ENCODE results near the gene RNF5.
"Not testable (repeated sequence)": the region's sequence is repeated elsewhere in the genome, so short reads cannot be mapped to it uniquely, and the experiment has no call there.

The RNF5 gene

DNA sequence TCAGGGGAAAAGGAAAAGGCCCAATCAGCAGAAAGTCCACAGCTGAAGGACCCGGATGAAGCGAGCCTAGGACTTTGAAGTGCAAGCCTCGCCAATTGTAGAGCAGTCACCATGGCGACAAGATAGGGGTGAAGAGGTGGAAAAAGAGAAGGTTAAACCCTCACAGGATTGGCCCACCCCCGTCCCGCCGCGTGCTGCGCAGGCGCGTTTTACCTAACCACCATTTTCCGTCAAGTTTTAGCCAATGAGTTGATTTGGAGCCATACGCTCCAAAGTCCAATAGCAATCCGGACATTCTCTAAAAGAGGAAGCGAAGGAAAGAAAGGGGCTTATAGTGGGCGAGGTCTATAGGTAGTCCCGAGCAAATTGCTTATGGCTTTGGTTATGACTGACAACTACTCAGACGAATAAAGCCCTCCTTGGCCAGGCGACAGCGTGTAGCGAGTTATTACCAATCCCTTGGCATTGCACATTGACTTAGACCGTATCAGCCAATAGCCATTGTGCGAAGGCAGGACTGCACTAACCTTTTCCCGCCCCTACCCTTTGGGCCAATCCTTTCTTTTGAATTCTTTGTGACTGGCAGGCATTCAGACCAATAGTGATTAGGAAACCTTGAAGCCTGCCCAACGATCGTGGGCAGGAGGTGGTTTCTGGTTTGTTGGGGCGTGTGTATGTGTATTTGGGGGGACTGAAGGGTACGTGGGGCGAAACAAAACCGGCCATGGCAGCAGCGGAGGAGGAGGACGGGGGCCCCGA lies at the start of gene RNF5:
TSS of gene RNF5 (plus strand) at position 618 of the 759 bp plus-strand sequence. CDS start at position 725, 107 bp downstream.
- peak; percentile 83 to 85 for DNase-seq (ENCODE audit: low read depth in 2 of 2)

DNA sequence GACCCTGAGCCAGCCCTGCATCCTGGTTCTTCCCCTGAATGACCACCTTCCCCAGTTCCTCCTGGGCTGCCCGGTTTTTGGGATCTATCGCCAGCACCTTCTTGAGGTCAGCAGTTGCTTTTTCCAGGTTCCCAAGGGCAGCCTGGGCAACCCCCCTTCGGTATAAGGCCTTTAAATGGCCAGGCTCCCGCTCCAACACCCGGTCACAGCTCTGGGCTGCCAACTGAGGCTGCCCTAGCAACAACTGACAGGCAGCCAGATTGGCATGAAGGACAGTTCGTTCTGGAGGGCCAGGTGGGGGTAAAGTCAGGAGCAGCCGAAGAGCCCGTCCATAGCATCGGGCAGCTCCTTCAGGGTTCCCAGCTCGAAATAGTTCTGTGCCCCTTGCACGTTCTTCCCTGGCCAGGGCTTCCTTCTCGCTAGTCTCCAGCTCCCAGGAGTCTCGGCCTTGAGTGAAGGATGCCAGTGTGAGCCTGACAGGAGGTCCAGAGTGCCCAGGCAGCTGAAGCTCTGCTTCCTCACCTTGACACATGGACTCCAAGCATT lies 49.4 kb upstream of the RNF5 start:
- no peak for DNase-seq (ENCODE audit: low read depth in 2 of 2)

GRCh38 chr6:32129297-32130088 lies 48.7 kb upstream of the RNF5 start:
- DNase-seq (ENCODE audit: low read depth in 2 of 2) = no peak

GRCh38 chr6:32131439-32131948 lies 46.7 kb upstream of the RNF5 start:
- no peak for DNase-seq (ENCODE audit: low read depth in 2 of 2)

GRCh38 chr6:32132110-32132509 lies 46.1 kb upstream of the RNF5 start:
- DNase-seq (ENCODE audit: low read depth in 2 of 2) = no peak

DNA sequence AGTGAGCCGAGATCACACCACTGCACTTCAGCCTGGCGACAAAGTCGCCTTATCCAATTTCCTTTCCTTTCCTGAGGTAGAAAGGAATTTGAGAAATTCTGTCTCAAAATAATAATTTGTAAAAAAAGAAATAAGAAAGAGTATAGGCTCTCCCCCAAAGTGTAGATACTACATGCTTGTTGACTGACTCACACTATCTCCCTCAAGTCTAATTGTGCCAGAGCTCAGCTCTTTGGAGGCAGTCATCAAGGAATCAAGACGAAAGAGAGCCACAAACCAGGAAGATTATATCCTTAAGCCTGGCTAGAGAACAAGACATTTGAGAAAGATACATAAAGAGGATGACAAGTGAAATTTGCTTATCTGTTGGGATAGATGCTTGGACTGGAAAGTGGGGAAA lies 44.4 kb upstream of the RNF5 start:
- no peak for DNase-seq (ENCODE audit: low read depth in 2 of 2)

DNA sequence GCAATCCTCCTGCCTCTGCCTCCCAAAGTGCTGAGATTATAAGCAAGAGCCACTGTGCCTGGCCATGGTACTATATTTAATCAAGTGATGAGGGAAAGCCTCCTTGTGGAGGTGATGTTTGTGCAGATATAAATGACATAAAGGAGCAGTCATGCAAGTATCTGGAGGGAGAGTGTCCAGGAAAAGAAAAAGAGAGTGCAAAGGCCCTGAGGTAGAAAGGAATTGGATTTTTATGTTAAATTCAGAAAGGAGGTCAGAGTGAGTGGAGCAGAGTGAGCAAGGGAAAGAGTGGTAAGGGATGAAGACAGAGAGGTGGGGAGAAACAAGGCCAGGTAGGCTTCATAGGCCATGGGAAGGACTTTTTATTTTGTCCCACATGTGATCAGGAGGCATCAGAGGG lies 40.8 kb upstream of the RNF5 start:
- no peak for DNase-seq (ENCODE audit: low read depth in 2 of 2)

DNA sequence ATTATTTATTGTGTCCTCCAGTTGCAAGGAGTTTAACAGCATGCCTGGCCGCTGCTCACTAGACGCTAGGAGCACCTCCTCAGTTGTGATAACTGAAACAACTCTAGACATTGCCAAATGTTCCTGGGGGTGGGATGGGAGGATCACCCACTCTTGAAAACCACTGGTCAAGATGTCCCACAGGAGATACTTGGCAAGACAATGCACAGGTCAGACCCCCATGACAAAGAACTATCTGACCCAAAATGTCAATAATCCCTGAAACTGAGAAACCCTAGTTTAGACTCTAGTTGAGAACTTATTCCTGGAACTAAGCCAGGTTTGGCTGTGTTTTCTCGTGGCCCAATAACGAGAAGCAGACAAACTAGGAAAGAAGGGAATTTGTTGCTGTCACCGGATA lies 38.6 kb upstream of the RNF5 start:
- no peak for DNase-seq (ENCODE audit: low read depth in 2 of 2)

- no peak for DNase-seq (ENCODE audit: low read depth in 2 of 2)
Observed at GRCh38 chr6:32140420-32141046, 37.7 kb upstream of the RNF5 start.

DNA sequence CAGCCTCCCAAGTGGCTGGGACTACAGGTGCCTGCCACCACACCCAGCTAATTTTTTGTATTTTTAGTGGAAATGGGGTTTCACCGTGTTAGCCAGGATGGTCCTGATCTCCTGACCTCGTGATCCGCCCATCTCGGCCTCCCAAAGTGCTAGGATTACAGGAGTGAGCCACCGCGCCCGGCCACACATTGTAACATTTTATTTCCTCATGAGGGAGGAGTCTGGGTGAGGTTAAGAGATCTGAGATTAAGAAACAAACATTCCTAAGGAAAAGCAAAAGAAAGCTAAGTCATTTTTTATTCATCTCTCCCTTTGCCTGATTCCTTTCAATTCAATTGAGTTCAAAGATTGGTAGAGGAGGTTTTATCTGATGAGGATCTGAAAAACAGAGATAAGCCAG lies 34.0 kb upstream of the RNF5 start:
- DNase-seq (ENCODE audit: low read depth in 2 of 2) = not testable (repeated sequence)

DNA sequence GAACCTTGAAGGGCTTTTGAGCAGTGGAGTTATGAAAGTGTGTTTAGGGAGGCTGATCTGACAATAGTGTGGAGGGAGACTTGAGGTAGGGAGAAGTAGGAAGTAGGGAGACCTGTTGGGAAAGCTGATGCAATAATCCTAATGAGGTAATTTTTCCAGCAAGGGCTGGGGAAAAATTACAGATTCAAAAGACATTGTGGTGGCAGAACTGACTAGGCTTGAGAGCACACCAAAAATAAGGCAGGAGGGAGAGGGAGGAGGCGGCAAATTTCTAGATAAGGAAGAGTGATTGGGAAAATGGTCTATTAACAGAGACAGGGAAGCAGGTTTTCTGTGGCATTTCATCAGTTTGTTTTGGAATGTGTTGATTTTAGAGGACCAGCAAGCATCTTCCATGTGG lies 31.9 kb upstream of the RNF5 start:
- no peak for DNase-seq (ENCODE audit: low read depth in 2 of 2)

- no peak for DNase-seq (ENCODE audit: low read depth in 2 of 2)
Observed at GRCh38 chr6:32146687-32147086, 31.5 kb upstream of the RNF5 start.

GRCh38 chr6:32147401-32148132 lies 30.6 kb upstream of the RNF5 start:
- no peak for DNase-seq (ENCODE audit: low read depth in 2 of 2)

DNA sequence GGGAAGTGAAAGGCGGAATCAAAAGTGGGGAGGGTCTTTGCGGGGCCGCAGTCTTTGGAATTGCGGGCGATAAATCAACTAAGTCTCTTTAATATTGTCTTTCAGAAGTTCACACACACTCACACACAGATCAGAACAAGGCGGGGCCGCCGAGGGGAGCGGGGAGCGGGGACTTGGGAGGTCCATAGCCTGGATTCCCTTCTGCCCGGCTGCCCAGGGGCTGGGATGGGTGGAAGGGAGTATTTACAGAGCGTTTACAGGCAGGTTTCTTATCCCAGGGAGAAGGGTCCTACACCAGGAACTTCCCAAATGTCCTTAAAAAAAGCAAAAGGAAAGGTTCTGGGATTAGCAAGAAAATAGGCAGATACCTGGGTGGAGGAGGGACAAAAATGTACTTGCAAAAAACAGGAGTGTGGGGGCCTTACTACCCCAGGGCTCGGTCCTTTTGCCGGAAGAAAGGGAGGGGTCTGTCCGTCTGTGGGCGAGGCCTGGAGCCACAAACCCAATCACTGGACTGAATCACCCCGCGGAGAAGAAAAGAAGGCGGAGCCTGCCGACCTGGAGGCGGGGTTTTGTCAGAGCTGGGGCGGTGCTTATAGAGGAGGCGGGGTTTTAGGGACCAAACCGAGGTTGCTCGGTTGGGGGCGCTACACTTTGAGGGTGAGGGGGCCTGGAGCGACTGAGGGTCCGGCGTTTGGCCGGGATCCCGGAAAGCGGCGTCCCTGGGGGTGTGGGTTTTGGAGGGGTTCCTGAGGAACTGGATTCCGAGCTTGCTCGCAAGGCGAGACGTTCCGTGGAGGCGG lies 29.7 kb upstream of the RNF5 start:
- peak; percentile 48 to 70 for DNase-seq (ENCODE audit: low read depth in 2 of 2)

DNA sequence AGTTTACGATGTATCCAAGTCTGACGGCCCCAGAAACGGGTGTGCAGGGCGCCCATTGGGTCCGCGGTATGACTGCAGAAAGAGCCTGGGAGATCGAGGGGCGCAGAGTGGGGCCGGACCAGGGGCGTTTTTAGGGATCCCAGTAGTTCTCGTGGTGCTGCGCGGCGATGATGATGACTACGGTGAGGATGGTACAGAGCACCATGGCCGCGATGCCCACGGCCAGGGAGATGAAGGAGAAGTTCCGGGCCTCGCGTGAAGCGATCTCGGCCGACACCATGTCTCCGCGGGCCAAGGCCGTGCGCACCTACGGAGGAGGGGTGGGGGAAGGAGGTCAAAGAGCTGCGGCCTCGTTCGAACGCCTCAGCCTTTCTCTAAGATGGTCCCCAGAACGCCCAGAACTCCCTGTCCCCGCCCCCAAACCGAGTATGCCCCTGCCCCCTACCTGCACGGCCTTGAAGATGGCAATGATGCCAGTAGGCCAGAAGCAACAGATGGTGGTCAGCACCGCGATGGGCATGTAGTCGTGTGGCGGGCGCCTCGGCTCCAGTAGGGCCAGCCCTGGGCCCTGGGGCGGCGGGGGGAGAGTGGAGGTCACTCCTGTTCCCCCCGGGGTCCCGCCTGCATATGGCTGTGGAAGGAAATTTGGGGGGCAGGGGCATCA lies 29.0 kb upstream of the RNF5 start:
- DNase-seq (ENCODE audit: low read depth in 2 of 2) = no peak

GRCh38 chr6:32149932-32150870 lies 28.0 kb upstream of the RNF5 start:
- DNase-seq (ENCODE audit: low read depth in 2 of 2) = no peak

DNA sequence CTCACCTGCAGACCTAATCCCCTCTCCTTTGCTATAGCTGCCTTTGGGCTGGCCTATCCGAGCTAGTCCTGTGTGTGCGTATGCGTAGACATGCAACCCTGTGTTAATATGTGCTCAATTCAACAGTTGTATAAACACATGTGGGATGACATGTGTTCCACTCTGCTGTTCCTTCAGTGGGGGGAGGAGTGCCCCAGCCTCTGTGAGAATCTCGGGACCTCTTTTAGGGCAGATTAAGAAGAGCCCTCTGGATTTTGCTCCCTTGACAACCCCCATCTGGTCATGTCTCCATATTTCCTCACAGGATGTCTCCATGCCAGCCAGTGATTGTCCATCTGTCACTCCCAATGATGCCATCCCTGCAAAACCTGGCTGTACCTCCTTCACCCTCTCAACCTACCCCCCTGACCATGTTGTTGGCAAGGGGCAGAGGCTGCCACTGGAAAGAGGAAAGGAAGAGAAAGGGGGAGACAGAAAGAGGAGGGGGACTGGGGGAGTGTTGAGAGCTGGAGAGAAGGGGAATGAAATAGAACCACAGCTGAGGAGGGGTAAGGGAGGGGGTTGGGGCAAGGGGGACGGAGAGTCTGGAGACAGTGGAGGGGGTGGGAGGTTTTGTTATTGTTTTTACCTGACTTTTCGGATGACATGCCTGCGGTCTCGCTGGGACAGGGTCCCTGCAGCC lies 26.9 kb upstream of the RNF5 start:
- DNase-seq (ENCODE audit: low read depth in 2 of 2) = no peak
